Left colon (tissue), 2 donors: ENCODE data around the gene HACD3. TPM values are rescaled to one million over a fixed set of nuclear protein-coding genes. Genes with fewer than 3 reads are reported as not detected.
A peak's percentile ranks its signal among the peaks of the same experiment; 100 is the strongest.

ENCODE experiments used
- ATAC-seq: fragments of 200-7000 bp; cut with Tn5 transposase; one replicate; pipeline ENCODE4 v1.9.1; 2020; ENCODE audit warnings: mild to moderate bottlenecking, moderate library complexity
- DNase-seq, 2 donors: peaks; one replicate each; pipeline ENCODE4 v3.0.0-alpha.2; 2020
- intact Hi-C, 2 donors: fragments of 100-400 bp; cut with DNase I in 1 of 2; cut with micrococcal nuclease in 1 of 2; formaldehyde crosslinking; loops; one replicate each; pipeline versions ENCODE4 v1.11.2 to v1.14.0; 2022; cut with DNase I, micrococcal nuclease
- long read RNA-seq: library from polyadenylated mRNA; unstranded; transcript quantifications from one replicate; pipeline ENCODE4 v2.0.0, GENCODE V29; 2021
- total RNA-seq, 2 donors: library from RNA; stranded (reverse); fragmentation: NEBNext Ultra II Directional; extraction: Animal tissue kit (Norgen Biotek cat#: 25700); gene quantifications; one replicate each; pipeline ENCODE4 v1.2.1, GENCODE V29; 2021
- donor health status: DM: no; HTN: no; CAD: no.
- donor health status: DM: yes; HTN: yes; CAD: no.

HACD3 gene, protein sequence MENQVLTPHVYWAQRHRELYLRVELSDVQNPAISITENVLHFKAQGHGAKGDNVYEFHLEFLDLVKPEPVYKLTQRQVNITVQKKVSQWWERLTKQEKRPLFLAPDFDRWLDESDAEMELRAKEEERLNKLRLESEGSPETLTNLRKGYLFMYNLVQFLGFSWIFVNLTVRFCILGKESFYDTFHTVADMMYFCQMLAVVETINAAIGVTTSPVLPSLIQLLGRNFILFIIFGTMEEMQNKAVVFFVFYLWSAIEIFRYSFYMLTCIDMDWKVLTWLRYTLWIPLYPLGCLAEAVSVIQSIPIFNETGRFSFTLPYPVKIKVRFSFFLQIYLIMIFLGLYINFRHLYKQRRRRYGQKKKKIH
- 10 to 100 TPM; 29.0 to 29.9 TPM for total RNA-seq
- long read RNA-seq, transcript HACD3-201 (11 exons, 3,228 nt) = major isoform, 108 of 119 reads
- long read RNA-seq, partial matches to known transcripts = 5 of 119 reads
- long read RNA-seq, other reads (novel, unspliced or antisense) = 6 of 119 reads

- ATAC-seq = peak; percentile 89
These were observed at the start of gene HACD3 for GRCh38 chr15:65530318-65531111. TSS of gene HACD3 (plus strand) at chr15:65530463. CDS start at chr15:65530632, 169 bp downstream.

GRCh38 chr15:65484876-65485275 lies 45.4 kb upstream of the HACD3 start:
- no peak for DNase-seq
- intact Hi-C loops = no loop called here

More at GRCh38 chr15:65530318-65531111, at the start of gene HACD3:
- DNase-seq = peak; percentile 83 to 92
- intact Hi-C loops = no loop called here

DNA sequence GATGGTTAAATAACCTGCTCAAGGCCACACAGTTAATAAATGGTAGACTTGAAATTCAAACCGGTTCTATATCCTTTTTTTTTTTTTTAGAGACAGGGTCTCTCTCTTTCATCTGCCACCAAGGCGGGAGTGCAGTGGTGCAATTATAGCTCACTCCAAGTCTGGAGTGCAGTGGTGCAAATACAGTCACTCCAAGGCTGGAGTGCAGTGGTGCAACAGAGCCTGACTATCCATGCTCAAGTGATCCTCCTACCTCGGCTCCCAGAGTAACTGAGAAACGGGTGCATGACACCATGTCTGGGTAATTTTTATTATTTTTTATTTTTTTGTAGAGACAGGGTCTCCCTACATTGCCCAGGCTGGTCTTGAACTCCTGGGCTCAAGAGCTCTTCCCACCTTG lies 36.2 kb upstream of the HACD3 start:
- intact Hi-C loops = no loop called here
- DNase-seq = no peak
- ATAC-seq = no peak

More at GRCh38 chr15:65484876-65485275, 45.4 kb upstream of the HACD3 start:
- ATAC-seq = no peak

DNA sequence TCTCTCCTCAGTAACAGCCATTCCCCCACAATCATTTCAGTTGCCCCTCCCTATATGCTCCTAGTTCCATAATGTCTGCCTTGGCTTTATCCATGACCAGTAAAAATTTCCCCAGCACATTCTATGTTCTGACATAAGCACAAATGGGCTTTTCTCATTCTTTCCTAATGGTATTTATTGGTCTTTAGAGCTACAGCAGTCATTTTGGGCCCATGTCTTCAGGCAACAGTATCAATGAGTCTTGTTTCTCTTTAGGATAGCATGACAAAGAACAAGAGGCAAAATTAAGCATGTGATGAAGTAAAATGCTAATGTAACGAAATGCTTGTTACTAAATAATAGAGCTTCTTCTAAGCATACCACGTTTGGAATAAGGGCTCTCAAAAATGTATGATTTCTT lies 20.9 kb upstream of the HACD3 start:
- intact Hi-C loops = no loop called here
- ATAC-seq (no peak), DNase-seq (no peak)

DNA sequence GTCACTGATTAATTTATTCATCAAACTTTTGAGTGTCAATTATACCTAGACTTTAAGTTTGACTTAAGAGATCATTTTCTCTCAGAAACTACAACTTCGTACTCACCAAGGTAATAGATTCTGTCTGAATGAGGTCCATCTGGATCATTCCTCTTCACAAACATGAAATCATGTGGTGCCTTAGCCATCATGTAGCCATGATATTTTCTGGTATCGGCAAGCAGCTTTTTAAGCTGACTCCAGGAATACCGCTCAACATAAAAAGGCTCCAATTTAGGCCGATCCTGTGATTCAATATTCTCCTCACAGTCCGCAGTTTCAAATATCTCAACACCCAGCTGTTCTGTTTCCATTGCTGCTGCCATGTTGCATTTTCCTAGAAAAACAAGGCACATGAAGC lies 18.1 kb upstream of the HACD3 start:
- intact Hi-C loops = no loop called here
- ATAC-seq (no peak), DNase-seq (no peak)

- intact Hi-C loops = no loop called here
- DNase-seq (peak; percentile 16 to 40), ATAC-seq (no peak)
These were observed 17.4 kb upstream of the HACD3 start for GRCh38 chr15:65512807-65513416.

DNA sequence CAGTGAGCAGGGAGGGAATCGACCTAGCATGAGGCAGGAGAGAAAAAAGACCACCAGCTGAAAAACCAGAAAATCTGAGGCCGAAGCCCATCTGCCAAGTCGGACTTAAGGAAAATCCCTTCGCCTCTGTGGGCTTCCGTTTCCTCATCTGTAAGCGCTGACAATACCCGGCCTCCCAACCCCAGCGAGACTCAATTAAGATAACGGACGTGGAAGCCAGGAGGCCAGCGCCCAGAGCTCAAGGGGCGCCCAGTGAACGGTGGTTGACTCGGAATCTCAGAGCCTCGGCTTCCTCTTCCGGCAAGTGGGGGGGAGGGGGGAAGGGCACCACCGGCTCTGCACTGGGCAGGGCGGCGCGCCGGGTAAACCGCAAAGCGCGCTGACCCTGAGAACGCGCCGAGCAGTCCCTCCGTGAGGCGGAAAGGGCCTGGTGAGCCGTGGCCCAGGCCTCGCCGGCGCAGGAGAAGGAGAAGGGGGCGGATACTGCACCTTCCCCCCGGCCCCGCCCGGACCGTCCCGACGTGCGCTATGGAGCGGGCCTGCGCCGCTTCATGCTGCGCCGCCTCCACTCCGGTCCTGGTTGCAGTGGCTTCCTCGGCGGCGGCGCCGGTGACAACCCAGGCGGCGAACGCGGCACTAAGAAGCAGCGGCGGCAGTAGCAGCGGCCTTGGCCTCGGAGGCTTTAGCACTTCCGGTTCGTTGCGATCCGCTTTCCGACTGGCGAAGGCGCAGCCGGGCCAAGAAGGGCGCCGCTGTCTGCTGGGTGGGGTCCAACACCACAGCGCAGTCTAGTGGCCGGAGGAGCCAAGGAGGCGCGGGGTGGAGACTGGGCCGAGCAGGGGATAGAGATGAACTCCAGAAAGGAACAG lies 13.0 kb upstream of the HACD3 start, which contains the start of gene DPP8:
Gene DPP8, minus strand, starts transcription at position 693 of the 869 bp plus-strand sequence. CDS start 5,136 bp downstream, outside the sequence.
- intact Hi-C loops = no loop called here
- ATAC-seq (peak; percentile 95), DNase-seq (peak; percentile 93 to 95)

DNA sequence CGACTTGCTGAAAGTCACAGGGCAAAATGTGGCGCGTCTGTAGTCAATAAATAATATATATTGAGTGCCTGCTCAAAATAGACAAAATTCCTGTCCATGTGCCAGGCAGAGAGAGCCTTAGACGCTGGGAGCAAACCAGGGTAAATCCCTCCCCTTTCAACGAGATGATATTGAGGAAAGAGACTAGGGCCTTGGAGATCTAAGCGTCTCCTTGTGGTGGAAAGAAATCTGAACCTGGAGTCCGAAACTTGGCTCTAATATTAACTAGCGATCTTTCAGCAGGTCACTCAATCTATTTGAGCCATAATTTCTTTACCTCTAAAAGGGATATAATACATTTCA lies 12.4 kb upstream of the HACD3 start:
- no peak for DNase-seq
- ATAC-seq = no peak
- intact Hi-C loops = no loop called here

GRCh38 chr15:65518633-65519285 lies 11.5 kb upstream of the HACD3 start:
- DNase-seq (no peak), ATAC-seq (no peak)
- intact Hi-C loops = no loop called here

GRCh38 chr15:65521350-65521749 lies 8.9 kb upstream of the HACD3 start:
- ATAC-seq (no peak), DNase-seq (no peak)
- intact Hi-C loops = no loop called here

GRCh38 chr15:65524226-65524625 lies 6.0 kb upstream of the HACD3 start:
- DNase-seq = no peak
- intact Hi-C loops = no loop called here
- no peak for ATAC-seq

DNA sequence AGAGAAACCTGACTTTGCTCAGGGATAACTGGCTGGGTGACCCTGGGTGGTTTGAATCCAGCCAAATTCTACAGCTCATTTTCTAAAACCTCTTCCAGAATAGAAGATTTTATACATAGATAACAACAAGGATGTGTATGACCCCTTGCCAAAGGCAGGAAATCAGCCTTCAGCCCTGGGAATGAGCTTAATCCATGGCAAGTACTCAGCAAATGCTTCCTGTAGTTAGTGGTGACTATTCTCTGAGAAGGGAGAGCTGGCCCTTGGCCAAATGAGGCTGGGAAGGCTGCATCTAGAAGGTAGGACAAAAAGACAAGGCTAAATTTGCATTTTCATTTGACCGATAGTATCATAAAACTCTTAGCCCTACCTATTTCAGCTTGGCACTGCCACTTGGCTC lies 4.6 kb upstream of the HACD3 start:
- peak; percentile 21 for ATAC-seq
- intact Hi-C loops = no loop called here
- peak in 1 of 2 donors; percentile 43 for DNase-seq

DNA sequence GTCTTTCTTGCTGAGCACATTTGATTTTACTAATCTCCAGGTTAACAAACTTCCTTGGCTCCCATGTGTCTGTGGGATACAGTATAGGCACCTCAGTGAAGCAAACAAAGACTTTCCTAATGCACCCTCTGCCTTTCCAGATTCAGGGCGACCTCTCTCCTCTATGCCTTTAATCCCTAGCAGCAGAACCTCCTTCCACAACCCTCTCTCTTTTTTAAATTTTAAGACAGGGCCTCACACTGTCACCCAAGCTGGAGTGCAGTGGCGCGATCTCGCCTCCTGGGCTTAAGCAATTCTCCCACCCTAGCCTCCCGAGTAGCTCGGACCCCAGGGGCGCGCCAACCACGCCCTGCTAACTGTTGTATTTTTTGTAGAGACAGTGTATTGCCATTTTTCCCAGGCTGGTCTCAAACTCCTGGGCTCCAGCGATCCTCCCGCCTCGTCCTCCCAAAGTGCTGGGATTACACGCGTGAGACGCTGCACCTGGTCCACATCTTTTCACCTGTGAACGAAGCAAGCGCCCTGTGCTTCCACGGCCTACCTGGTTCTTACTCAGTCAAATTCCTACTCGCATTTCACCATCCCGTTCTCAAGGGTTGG lies 1.7 kb upstream of the HACD3 start:
- no peak for ATAC-seq
- intact Hi-C loops = no loop called here

GRCh38 chr15:65529762-65530317 lies 423 bp upstream of the HACD3 start:
- DNase-seq (no peak), ATAC-seq (no peak)
- intact Hi-C loops = no loop called here

More for the DNA sequence above, 1.7 kb upstream of the HACD3 start:
- no peak for DNase-seq

GRCh38 chr15:65532738-65533051 lies 2.4 kb downstream of the HACD3 start:
- intact Hi-C loops = no loop called here
- peak; percentile 32 for ATAC-seq
- no peak for DNase-seq

- ATAC-seq (peak; percentile 30), DNase-seq (no peak)
- intact Hi-C loops = no loop called here
These were observed 2.9 kb downstream of the HACD3 start for GRCh38 chr15:65533057-65533756.

- DNase-seq (no peak), ATAC-seq (no peak)
- intact Hi-C loops = no loop called here
These were observed 4.9 kb downstream of the HACD3 start for GRCh38 chr15:65535192-65535591.
